Measurements from ENCODE around the gene CPXM2.

The CPXM2 gene

GRCh38 chr10:123704076-123704475, 187.5 kb downstream of the CPXM2 start:
- in situ Hi-C loops (cut with MboI; ENCODE audit: low sequenced_read_pairs), result no loop called here

GRCh38 chr10:123703195-123703790, 188.3 kb downstream of the CPXM2 start:
- in situ Hi-C loops (cut with MboI; ENCODE audit: low sequenced_read_pairs), result no loop called here
